ENCODE data around the gene USP37. TPM values are rescaled to one million over a fixed set of nuclear protein-coding genes. Genes with fewer than 3 reads are reported as not detected.

USP37 gene
- polyA plus RNA-seq, 2 of the 4 experiments (the other 2 are of a cell fraction), result 5.1 to 12.8 TPM

DNA sequence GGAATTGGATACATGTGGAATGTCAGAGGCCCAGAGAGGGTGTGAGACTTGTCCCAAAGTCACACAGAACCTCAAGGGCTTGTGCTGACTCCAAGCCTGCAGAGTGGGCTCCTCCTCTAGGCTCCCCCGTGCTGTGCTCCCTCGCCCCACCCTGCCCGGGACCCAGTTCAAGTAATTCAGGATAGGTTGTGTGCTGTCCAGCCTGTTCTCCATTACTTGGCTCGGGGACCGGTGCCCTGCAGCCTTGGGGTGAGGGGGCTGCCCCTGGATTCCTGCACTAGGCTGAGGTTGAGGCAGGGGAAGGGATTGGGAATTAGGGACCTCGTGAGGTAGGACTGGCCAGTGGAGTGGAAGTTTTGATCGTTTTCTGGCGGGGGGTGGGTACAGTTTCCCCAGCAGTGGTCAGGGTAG lies 165.7 kb downstream of the USP37 start:
- FAIRE-seq (no peak), ATAC-seq (no peak), DNase-seq (ENCODE audit: low read depth in 1 of 2, low spot score in 1 of 2) (no peak)
- no peaks in the 10 kb centered on the region for H3K9me3 ChIP-seq
- ChIA-PET POLR2A (no interaction called here), CTCF (interaction anchor here (1.0 to 3.2 kb wide), 3 partner anchors 7 to 100 kb away, joined by 3 to 24 read pairs (median 6); no protein-coding TSS in a partner anchor)
- no peak overlapping the region for H3K27ac ChIP-seq
- no peak overlapping the region for H3K4me3 ChIP-seq
- H3K4me1 ChIP-seq, result peaks cover 44% of the 10 kb centered on the region
- 88% methylated on average over 8 of the region's 8 CpGs for WGBS (ENCODE audit: missing lambda C conversion rate)
- no peak overlapping the region for H3K4me2 ChIP-seq
- TF ChIP-seq RARB (CRISPR knock-in tag; IDR thresholded peaks at IDR 0.05) (no peak), HOXB5 (CRISPR knock-in tag; IDR thresholded peaks at IDR 0.05) (no peak), ESRRA (IDR thresholded peaks at IDR 0.05; ENCODE audit: borderline replicate concordance, low read length) (no peak), JUN (IDR thresholded peaks at IDR 0.05) (no peak), NFE2L2 (conservative IDR thresholded peaks at IDR 0.05; ENCODE audit: low read length) (no peak), KDM1A (IDR thresholded peaks at IDR 0.05; ENCODE audit: low read depth) (no peak), ZFP36 (IDR thresholded peaks at IDR 0.05; ENCODE audit: borderline replicate concordance, partially characterized antibody) (no peak), TFCP2L1 (CRISPR knock-in tag; IDR thresholded peaks at IDR 0.05) (no peak)
- TF ChIP-seq, protein P1, sequence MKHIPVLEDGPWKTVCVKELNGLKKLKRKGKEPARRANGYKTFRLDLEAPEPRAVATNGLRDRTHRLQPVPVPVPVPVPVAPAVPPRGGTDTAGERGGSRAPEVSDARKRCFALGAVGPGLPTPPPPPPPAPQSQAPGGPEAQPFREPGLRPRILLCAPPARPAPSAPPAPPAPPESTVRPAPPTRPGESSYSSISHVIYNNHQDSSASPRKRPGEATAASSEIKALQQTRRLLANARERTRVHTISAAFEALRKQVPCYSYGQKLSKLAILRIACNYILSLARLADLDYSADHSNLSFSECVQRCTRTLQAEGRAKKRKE (CRISPR knock-in tag; IDR thresholded peaks at IDR 0.05; ENCODE audit: low read depth), result no peak
- TF ChIP-seq, protein P2, sequence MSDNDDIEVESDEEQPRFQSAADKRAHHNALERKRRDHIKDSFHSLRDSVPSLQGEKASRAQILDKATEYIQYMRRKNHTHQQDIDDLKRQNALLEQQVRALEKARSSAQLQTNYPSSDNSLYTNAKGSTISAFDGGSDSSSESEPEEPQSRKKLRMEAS (IDR thresholded peaks at IDR 0.05), result no peak
- TF ChIP-seq, protein P3, sequence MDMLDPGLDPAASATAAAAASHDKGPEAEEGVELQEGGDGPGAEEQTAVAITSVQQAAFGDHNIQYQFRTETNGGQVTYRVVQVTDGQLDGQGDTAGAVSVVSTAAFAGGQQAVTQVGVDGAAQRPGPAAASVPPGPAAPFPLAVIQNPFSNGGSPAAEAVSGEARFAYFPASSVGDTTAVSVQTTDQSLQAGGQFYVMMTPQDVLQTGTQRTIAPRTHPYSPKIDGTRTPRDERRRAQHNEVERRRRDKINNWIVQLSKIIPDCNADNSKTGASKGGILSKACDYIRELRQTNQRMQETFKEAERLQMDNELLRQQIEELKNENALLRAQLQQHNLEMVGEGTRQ (IDR thresholded peaks at IDR 0.05), result no peak
- TF ChIP-seq, protein P4, sequence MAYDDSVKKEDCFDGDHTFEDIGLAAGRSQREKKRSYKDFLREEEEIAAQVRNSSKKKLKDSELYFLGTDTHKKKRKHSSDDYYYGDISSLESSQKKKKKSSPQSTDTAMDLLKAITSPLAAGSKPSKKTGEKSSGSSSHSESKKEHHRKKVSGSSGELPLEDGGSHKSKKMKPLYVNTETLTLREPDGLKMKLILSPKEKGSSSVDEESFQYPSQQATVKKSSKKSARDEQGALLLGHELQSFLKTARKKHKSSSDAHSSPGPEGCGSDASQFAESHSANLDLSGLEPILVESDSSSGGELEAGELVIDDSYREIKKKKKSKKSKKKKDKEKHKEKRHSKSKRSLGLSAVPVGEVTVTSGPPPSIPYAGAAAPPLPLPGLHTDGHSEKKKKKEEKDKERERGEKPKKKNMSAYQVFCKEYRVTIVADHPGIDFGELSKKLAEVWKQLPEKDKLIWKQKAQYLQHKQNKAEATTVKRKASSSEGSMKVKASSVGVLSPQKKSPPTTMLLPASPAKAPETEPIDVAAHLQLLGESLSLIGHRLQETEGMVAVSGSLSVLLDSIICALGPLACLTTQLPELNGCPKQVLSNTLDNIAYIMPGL (CRISPR knock-in tag; IDR thresholded peaks at IDR 0.05; ENCODE audit: borderline replicate concordance), result no peak

DNA sequence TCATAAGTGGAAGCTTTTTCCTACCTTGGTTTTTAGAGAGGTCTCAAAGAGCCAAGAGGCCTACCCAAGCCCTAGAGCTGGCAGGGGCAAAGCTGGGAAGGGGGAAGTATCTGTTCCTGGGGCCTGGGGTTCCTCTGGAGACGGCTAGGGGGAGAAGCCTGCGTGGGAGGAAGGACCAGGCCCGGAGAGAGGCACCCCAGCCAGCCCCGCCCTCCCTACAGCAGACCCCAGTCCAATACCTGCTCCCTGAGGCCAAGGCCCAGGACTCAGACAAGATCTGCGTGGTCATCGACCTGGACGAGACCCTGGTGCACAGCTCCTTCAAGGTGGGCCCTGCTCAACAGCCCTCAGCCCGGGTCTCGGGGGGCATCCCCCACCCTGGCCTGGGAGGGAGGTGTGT lies 166.3 kb downstream of the USP37 start:
- H3K27ac ChIP-seq, result peak overlapping the region in 1 of 2 experiments; percentile 98; a peak in 2 of 6 replicates
- no peak overlapping the region for H3K4me3 ChIP-seq
- FAIRE-seq, result no peak
- no peak for DNase-seq (ENCODE audit: low read depth in 1 of 2, low spot score in 1 of 2)
- WGBS (ENCODE audit: missing lambda C conversion rate), result 83% methylated on average over 9 of the region's 9 CpGs
- POLR2A ChIA-PET, result no interaction called here
- ATAC-seq, result no peak
- CTCF ChIA-PET, result interaction anchor here (0.8 to 1.3 kb wide), 5 partner anchors 38 to 100 kb away, joined by 3 to 6 read pairs (median 3); no protein-coding TSS in a partner anchor
- peak overlapping the region; percentile 90; the same call in 1 of the 3 replicates for H3K4me2 ChIP-seq
- no peak for TF ChIP-seq SREBF2 (IDR thresholded peaks at IDR 0.05)
- no peak for TF ChIP-seq TP53 (CRISPR knock-in tag; IDR thresholded peaks at IDR 0.05)
- TF ChIP-seq BHLHE40 (IDR thresholded peaks at IDR 0.05; ENCODE audit: low read depth, low read length), result no peak
- TF ChIP-seq TFCP2L1 (CRISPR knock-in tag; IDR thresholded peaks at IDR 0.05), result no peak
- no peak for TF ChIP-seq ZC3H11A (IDR thresholded peaks at IDR 0.05)
- no peak for TF ChIP-seq KDM5A (IDR thresholded peaks at IDR 0.05)
- TF ChIP-seq, protein P2 (IDR thresholded peaks at IDR 0.05), result no peak
- TF ChIP-seq POLR2A (IDR thresholded peaks at IDR 0.05; ENCODE audit: low read length), result no peak
- TF ChIP-seq CHD4 (IDR thresholded peaks at IDR 0.05; ENCODE audit: borderline replicate concordance), result no peak
- no peak for TF ChIP-seq JUNB (IDR thresholded peaks at IDR 0.05)
- no peak for TF ChIP-seq GATA3 (IDR thresholded peaks at IDR 0.05; ENCODE audit: borderline replicate concordance)
- H3K9me3 ChIP-seq, result no peaks in the 10 kb centered on the region
- H3K4me1 ChIP-seq, result peaks cover 44% of the 10 kb centered on the region
